Activated CD4-positive, alpha-beta T cell treated with anti-CD3 and anti-CD28 coated beads, Interleukin-2, Interleukin-4, amounts not matched to agents 100 ng/mL and 50 ng/mL, durations not matched to agents 16 hours and 8 hours (primary cell): ENCODE measurements around the gene SAMD14.

Source experiments
- DNase-seq: peaks from one replicate; pipeline ENCODE4 v3.0.0-alpha.2; 2020; ENCODE audit warnings: low spot score

SAMD14 gene

DNA sequence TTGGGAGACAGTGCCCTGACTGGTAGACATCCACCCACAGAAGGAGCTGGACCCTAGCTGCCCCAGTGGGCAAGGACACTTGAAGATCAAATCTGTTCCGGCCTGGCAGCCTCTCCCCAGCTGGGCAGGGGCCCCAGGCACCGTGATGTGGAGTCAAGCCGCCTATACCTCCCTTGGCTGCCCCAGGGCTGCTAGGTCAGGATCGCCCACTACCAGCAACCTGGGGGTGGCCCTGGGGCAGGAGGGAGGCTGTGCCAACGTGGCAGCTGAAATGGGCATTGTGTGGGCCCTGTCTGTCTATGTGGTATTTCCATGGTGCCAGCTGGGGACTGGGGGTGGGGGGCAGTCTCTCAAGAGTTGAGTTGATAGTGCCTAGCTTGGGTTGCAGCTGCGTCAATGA is 33.9 kb downstream of the SAMD14 start:
- DNase-seq, result no peak

DNA sequence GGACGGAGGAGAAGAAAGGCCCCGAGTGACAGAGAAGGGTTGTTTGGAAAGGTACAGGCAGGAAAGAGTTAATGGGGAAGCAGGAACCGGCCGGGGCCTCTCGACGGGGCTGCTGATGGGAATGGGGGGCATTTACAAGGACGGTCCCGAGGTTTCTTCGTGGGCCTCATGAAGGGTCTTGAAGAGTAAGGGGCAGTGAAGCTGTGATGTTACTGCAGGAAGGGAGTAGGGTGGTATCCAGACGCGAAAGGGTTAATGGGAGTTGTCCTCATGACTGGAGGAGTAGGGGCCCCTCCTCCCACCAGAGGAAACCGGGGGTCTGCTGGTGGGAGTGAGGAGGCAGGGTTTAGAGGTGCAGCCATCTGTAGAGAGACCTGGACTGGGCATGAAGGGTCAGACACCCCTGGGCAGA is 34.3 kb downstream of the SAMD14 start:
- no peak for DNase-seq

DNA sequence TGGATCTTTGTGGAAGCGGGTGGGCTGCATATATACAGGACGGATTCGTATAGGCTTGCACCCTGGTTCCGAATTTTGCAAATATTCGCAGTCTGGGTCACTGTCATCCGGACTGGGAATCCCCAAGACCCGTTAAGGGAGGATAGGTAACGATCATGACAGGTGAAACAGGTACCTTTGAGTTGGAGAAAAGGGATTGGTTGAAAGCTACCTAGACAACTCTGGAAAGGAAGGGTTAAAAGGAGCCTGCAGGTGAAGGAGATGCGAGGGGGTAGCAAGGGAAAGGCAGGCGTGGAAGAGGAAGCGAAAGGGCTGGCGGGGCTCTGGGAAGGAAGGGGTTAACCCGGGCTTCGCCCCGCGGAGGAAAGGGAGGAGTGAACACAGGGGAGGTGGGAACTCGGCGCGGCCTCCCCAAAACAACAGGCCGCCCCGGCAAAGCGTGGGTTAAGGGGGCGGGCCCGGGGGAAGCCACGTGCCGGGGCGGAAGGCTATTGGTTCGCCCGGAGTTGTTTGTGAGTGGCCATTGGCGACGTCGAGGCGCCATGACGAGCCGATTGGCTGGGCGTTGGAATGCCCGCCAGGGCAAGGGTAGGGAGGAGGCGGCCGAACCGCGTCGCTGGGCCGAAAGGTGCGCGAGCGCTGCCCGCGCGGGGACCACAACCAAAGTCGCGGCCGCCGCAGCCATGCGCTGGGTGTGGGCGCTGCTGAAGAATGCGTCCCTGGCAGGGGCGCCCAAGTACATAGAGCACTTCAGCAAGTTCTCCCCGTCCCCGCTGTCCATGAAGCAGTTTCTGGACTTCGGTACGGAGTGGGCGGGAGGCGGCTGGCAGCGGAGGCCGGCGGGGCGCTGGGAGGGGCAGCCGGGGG is 35.0 kb downstream of the SAMD14 start, which contains the start of gene PDK2:
PDK2 (plus strand) TSS at position 599 of the 867 bp plus-strand sequence; CDS start at position 684, 85 bp downstream.
- DNase-seq, result peak; percentile 94

DNA sequence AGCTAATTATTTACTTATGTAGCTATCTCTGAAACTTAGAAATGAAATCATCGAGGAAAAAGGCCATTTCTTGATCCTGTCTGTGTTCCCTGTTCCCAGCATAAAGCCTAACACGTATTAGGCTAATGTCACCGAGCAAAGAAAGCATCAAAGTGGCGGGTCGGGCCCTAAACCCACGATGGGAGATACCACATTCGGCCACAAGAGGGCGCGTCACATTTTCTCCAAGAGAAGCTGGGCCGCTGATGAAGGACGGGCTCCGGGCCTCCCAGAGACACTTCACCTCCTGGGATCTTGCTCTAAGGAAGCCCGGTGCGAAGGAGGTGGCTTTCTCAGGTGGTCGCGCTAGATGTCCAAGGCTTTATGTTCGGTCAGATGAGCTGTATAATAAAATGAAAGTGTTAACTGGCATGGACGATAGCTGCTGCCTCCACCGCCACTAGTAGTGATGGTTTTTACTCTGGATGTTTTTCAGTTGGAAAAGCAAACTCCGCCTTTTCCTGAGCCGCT is 35.7 kb downstream of the SAMD14 start:
- DNase-seq, result peak; percentile 88

DNA sequence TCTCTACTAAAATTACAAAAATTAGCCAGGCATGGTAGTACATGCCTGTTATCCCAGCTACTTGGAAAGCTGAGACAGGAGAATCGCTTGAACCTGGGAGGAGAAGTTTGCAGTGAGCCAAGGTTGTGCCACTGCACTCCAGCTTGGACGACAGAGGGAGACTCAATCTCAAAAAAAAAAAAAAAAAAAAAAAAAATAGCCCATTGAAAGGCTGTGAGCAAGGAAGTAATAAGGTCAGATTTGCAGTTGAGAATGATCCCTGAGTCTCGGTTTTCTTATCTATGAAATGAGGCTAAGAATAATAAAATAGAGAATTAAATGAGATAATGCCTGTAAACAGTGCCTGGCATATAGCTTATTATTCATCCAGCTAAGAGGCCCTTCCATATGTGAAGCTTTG is 36.2 kb downstream of the SAMD14 start:
- DNase-seq, result no peak

DNA sequence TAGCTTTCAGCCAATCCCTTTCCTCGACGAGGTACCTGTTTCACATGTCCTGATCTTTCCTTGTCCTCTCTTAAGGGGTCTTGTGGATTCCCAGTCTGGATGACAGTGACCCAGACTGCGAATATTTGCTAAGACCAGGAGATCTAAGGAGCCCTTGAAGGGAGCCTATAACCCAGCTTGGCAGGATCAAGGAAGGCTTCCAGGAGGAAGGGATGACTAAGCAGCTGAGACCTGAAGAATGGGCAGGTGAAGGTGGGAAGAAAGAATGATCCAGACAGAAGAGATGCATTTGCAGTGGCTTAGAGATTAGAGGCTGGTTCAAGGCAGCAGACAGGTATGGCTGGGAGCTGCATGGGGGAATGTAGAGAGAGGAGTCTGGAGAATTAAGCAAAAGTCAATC is 36.7 kb downstream of the SAMD14 start:
- DNase-seq, result no peak

DNA sequence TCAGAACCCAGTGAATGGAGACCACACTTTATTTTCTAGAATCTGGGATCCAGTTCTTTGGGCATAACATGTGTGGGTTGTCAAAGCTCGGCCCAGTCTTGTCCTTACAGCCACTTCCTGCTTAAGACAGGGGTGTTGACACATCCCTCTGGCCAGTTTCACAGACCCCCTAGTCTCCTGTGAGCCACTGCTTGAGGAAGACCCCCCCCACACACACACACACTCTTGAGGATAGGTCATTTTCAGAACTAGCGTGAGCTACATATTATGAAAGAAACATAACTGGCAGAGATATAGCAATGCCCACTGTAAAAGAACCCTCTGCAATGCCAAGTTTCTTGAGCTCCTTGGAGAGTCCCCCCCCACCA is 38.1 kb downstream of the SAMD14 start:
- no peak for DNase-seq

DNA sequence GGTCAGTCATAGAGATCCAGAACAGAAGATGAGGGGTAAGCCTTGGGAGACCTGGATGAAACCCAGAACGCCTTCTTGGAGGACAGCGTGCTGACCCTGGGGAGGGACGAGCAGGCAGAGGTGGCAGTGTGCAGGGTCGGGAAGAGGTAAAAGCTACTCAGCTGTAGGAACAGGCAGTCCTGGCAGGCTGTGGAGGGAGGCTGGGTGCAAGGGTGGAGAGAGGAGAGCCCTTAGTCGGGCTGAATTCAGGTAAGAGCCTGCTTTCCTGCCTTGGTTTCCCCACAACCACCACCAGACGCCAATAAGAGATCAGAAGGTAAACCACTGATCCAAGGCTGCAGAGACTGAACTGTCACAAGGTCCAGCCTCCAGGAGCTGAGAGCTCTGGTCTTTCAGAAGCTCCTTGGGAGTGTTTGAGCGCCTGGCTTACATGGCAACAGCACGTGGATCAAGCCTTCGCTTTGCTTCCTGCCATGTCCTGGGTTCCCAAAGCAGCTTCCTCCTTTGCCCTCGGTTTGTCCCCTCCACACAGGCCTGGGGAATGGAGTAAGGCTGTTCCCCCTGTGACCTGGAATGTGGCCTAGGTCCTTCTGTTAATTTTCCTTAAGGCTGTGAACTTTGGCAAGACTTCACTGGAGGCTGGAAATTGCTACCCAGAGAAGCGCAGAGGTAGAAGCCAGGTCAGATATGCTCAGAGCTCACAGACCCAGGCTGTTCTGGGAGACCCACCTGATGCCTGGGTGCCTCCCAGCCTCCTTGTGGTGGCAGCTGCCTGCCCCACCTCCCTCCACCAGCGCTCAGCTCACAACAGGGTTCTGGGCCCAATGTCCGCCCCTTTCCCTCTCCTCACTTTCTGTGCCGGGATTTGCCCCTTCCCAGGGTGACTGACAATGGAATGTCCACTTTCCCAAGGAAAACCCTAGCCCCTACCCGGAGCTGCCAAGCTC is 38.7 kb downstream of the SAMD14 start:
- DNase-seq, result no peak

DNA sequence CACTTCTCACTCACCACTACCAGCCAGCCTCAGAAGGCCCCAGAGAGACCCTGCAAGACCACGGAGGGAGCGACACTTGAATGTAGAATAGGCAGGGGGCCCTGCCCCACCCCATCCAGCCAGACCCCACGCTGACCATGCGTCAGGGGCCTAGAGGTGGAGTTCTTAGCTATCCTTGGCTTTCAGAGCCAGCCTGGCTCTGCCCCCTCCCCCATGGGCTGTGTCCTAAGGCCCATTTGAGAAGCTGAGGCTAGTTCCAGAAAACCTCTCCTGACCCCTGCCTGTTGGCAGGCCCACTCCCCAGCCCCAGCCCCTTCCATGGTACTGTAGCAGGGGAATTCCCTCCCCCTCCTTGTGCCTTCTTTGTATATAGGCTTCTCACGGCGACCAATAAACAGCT is 39.9 kb downstream of the SAMD14 start:
- no peak for DNase-seq

DNA sequence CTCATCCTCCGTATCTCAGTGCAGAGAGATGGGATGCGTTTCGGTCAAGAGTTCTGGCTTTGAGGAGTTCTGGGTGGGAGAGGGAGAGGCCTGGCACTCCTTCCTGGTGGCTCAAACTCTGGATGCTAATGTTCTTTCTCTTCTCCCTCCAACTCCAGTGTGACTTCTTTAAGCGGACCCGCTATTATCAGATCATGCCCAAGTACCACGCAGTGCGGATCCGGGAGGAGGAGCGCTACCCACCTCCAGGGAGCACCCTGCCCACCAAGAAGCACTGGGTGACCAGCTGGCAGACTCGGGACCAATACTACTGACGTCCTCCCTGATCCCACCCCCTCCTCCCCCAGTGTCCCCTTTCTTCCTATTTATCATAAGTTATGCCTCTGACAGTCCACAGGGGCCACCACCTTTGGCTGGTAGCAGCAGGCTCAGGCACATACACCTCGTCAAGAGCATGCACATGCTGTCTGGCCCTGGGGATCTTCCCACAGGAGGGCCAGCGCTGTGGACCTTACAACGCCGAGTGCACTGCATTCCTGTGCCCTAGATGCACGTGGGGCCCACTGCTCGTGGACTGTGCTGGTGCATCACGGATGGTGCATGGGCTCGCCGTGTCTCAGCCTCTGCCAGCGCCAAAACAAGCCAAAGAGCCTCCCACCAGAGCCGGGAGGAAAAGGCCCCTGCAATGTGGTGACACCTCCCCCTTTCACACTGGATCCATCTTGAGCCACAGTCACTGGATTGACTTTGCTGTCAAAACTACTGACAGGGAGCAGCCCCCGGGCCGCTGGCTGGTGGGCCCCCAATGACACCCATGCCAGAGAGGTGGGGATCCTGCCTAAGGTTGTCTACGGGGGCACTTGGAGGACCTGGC is 40.8 kb downstream of the SAMD14 start:
- no peak for DNase-seq

DNA sequence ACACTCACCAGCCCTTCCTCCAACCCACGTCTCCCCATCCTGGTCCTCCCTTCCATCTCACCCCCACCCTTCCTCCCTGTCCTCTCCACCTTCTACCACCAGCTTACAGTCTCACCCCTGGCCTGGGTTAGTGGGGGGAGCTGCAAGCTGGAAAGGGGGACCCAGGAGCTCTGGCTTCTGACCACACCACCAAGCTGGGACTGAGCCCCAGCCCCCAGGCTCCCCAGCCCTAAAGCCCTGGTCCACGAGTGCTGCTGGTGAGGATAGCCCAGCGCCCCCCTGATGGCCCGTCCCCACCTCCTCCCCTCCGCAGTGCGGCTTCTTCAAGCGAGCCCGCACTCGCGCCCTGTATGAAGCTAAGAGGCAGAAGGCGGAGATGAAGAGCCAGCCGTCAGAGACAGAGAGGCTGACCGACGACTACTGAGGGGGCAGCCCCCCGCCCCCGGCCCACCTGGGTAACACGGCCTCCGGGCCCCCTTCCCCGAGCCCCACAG is 42.0 kb downstream of the SAMD14 start:
- no peak for DNase-seq

DNA sequence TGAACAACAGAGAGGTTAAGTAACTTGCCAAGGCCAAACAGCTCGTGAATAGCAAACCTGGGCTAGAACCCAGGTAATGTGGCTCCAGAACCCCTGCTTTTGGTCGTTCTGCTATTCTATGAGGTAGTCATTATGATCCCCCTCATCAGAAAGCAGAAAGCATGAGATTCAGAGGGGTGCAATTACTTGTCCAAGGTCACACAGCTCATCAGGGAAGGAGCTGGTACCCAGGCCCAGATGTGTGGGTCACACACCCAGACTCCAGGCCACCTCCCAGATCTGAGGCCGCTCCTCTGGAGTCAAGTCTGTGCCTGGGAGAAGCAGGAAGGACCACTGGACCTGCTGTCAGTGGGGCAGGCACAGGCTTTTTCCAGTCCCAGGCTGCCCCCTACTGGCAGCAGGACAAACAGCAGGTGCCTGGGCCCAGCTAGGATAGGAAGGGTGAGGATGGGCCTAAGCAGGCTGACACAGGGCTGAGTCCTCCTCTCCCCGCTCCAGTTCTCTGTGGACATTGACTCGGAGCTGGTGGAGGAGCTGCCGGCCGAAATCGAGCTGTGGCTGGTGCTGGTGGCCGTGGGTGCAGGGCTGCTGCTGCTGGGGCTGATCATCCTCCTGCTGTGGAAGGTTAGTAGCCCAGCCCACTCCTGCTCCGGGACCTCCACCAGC is 42.6 kb downstream of the SAMD14 start:
- peak; percentile 79 for DNase-seq

DNA sequence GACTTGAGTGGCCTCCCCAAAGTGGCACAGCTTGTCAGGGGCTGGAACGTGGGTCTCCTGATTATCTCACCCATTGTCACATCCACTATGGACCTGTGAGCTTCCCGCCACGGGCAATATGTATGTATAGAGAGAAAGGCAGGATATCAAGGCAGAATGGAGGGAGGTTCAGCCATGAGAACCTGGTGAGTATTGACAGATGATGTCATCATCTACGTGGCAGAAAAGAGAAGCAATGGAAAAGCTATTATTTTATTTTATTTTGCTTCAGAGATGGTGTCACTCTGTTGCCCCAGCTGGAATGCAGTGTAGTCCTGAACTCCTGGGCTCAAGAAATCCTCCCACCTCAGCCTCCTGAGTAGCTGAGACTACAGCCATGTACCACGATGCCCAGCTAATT is 48.2 kb downstream of the SAMD14 start:
- no peak for DNase-seq

DNA sequence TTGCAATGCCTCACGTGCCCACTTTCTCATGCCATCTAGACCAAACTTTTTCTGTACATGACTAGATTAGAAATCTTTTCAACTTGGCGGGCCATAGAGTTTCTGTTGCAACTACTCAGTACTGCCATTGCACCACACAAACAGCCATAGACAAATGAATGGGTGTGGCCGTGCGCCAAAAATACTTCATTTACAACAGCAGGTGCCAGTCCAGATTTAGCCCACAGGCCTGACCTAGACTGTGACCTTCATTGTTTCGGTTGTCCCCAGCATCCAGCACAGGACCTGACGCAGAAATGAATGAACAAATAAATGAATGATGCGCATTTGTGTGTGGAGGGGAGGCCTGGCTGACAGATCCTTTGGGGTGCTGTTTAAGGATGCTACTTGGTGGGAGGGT is 49.1 kb downstream of the SAMD14 start:
- no peak for DNase-seq

DNA sequence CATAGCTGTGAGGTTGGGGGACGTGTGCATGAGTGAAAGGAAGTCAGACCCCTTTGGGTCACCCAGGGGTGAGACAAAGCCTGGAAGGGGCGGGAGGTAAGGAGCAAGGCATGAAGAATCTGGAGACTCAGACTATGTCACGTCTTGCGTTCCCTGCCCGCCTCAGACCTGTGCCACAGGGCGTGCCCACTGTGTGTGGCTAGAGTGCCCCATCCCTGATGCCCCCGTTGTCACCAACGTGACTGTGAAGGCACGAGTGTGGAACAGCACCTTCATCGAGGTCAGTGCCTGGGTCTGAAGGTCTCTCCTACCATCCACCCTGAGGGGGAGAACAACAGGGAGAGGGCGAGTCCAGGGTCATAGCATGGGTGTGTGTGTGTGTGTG is 49.9 kb downstream of the SAMD14 start:
- no peak for DNase-seq

DNA sequence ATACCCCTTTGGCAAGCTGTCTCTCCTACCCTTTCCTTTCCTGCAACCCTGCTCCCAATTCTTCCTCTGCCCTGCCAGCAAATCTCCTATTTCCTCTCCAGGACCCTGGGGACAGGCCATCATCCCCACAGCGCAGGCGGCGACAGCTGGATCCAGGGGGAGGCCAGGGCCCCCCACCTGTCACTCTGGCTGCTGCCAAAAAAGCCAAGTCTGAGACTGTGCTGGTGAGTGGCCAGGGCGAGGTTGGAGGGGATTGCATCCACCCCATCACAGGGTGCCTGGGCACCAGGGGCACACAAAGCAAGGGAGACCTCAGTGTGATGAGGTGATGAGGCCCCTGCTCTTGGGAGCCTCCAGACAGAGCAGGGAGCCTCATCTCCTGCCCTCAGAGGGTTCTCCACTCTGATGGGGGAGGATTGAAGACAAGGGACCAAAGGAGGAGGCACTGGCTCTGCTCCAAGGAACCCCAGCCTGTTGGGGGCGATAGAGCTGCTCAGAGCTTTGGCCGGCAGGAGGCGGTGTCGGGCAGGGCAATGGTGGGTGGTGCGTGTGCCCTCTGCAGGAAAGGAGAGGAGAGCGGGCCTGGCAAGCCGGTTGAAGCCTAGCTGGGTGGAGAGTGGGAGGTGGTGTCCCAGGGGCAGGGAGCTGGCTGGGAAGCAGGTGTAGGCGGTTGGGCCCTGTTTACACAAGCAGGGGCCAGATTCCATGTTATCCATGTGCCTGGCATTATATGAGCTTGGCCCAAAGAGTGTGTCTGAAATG is 50.4 kb downstream of the SAMD14 start:
- peak; percentile 34 for DNase-seq

DNA sequence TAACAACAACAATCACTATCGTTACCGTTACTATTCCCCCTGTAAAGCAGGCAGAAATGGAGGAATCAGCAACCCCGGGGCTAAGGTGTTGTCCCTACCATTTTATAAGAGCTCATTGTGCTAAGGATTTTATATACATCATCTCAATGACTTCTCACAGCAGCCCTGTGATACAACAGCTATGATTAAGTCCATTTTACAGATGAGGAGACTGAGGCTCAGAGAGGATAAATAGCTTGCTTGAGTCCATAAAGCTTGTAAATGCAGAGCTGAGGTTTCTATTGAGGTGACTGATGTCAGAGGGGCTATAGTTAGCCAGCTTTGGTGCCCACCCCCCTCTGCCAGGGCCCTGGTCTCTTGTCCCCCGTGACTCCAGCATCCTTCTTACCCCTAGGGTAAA is 51.5 kb downstream of the SAMD14 start:
- no peak for DNase-seq

DNA sequence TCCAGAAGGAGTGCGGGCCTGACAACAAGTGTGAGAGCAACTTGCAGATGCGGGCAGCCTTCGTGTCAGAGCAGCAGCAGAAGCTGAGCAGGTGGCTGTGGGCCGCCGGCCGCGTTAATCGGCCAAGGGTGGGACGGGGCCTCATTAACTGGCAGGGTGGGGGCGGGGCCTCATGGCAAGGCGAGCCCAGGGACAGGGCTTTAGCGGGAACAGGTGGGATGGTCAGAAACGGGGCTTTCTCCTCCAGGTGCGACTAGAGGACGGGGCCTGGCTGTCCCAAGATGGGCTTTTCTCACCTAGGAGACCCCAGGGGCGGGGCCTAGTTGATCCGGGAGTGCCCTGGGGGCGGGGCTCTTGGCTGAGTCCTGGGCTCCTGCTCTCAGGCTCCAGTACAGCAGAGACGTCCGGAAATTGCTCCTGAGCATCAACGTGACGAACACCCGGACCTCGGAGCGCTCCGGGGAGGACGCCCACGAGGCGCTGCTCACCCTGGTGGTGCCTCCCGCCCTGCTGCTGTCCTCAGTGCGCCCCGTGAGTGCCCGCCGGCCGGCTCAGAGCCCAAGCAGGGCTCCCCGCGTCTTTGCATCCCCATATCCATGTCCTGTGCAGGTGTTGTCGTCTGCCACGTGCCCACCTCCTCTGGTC is 53.2 kb downstream of the SAMD14 start:
- no peak for DNase-seq

DNA sequence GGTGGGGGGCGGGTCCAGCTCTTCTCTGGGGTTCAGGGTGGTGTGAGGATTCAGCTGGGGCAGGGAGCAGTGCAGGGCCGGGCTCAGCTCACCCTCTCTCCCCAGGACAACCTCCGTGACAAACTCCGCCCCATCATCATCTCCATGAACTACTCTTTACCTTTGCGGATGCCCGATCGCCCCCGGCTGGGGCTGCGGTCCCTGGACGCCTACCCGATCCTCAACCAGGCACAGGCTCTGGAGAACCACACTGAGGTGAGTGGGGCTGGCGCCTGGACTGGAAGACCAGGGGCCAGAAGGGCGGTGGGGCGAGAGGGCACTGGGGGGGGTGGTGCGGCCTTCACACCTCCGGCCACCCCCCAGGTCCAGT is 53.8 kb downstream of the SAMD14 start:
- no peak for DNase-seq
